ENCODE measurements around the gene SELENOV.

The SELENOV gene

DNA sequence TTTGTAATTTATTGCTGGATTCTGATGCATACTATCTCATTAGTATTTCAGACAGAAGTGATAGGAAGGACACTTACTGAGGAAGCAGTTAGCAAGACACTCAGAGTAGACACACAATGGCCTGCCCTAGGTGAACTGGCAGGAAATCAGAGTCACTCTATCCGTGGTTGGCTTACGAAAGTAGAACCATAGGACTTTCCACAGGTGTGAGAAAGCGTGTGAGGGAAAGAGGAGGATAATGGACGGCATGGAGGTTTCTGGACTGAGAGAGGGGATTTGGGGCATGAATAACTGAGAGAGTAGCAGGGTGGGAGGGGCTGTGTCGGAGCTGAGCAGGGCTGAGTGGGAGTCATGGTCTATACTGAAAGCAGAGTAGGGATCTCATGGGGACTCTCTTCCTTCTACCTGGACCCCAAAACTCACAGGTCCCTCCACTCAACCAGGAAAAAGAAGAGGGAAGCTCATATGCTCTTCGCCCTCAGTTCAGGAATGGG is 43.7 kb downstream of the SELENOV start:
- no peak for DNase-seq

DNA sequence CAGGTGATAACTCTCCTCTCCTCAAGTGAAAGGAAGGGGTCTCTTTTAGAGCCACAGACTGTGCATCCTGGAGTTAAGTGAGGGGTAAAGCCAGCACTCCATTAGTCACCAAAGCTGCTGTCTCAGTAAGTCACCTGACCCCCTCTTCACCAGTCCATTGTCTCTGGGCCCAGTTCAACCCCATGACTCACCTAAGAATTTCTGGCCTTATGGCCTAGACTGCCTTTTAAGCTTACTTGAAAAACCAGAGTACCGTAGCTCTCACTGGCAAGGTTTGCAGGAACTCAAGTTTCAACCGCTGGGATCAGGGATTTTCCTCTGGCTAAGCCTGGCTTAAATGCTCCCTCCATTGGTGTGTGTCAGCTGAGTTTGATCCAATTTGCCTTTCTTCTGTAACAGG is 48.5 kb downstream of the SELENOV start:
- DNase-seq, result no peak

DNA sequence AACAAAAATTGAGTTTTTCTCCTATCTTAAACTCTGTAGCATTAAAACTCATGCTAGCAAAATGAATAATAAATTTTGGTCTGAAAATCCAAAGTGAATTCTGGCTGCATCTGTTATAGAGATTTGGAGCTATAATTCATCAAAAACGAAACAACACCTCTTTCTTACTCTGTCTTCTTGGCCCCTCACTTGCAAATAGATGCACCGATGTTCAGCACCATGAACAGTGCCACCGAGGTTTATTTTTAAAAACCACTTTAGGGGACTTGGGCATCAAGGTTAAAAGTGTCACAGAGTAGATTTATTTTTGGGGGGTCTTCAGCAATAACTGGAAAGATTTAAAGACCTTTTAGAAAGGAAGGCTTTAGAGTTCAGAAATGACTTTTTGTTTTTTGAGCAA is 51.1 kb downstream of the SELENOV start:
- no peak for DNase-seq

DNA sequence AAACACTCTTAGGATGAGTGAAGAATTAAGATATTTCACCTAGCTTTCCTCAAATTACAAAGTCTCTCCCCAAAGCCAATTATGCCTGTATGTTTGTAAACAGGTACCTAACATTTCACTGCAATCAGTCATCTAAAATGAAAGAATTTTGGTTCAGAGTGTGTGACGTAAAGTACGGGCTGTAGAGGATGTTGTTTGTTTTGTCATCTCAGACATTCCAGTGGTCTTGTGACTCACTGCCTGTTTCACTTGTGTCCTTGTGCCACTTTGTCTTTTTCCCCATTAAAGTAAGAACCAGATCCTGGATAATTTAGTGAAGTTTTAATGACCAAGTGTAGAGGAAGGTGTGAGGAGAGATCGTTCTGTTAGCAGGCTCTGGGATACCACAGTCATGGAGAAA is 53.7 kb downstream of the SELENOV start:
- no peak for DNase-seq
